ENCODE results near the gene SULF2. TPM values are rescaled to one million over a fixed set of nuclear protein-coding genes. Genes with fewer than 3 reads are reported as not detected.

SULF2 gene
- total and polyA plus RNA-seq, 4 donors, result 78.8 to 350 (median 212) TPM

GRCh38 chr20:47744803-47745202 lies 40.5 kb downstream of the SULF2 start:
- H3K4me1 ChIP-seq (ENCODE audit: control insufficient read depth, insufficient read depth, low read length), result peaks cover 20% of the 10 kb centered on the region
- peaks cover 17% of the 10 kb centered on the region for H3K36me3 ChIP-seq (ENCODE audit: control insufficient read depth, insufficient read depth, low read length)
- H3K9me3 ChIP-seq (ENCODE audit: control insufficient read depth, insufficient read depth, low read length), result no peaks in the 10 kb centered on the region
- WGBS (ENCODE audit: insufficient coverage), result no CpG with 5 or more reads among the region's 4 CpGs
- no peak for DNase-seq (ENCODE audit: low read depth in 4 of 6, low spot score in 6 of 6)
- peaks cover 3% of the 10 kb centered on the region for H3K27me3 ChIP-seq (ENCODE audit: control insufficient read depth, insufficient read depth, low read length)
- H3K27ac ChIP-seq (ENCODE audit: low read depth, low read length), result no peak overlapping the region
- H3K4me3 ChIP-seq (ENCODE audit: low read depth, low read length), result no peak overlapping the region

- WGBS (ENCODE audit: insufficient coverage), result 99% methylated on average over 6 of the region's 7 CpGs
- Histone ChIP-seq H3K27ac (ENCODE audit: low read depth, low read length) (no peak overlapping the region), H3K9me3 (ENCODE audit: control insufficient read depth, insufficient read depth, low read length) (no peaks in the 10 kb centered on the region), H3K27me3 (ENCODE audit: control insufficient read depth, insufficient read depth, low read length) (peaks cover 3% of the 10 kb centered on the region), H3K36me3 (ENCODE audit: control insufficient read depth, insufficient read depth, low read length) (peaks cover 17% of the 10 kb centered on the region), H3K4me1 (ENCODE audit: control insufficient read depth, insufficient read depth, low read length) (peaks cover 18% of the 10 kb centered on the region), H3K4me3 (ENCODE audit: low read depth, low read length) (no peak overlapping the region)
- DNase-seq (ENCODE audit: low read depth in 4 of 6, low spot score in 6 of 6), result no peak
These were observed 41.6 kb downstream of the SULF2 start for GRCh38 chr20:47743671-47744070.

GRCh38 chr20:47741669-47742608 lies 43.3 kb downstream of the SULF2 start:
- peak in 2 of 6 donors; percentile 49 to 81 for DNase-seq (ENCODE audit: low read depth in 4 of 6, low spot score in 6 of 6)
- Histone ChIP-seq H3K27me3 (ENCODE audit: control insufficient read depth, insufficient read depth, low read length) (peaks cover 3% of the 10 kb centered on the region), H3K4me1 (ENCODE audit: control insufficient read depth, insufficient read depth, low read length) (peaks cover 18% of the 10 kb centered on the region), H3K36me3 (ENCODE audit: control insufficient read depth, insufficient read depth, low read length) (peaks cover 8% of the 10 kb centered on the region), H3K4me3 (ENCODE audit: low read depth, low read length) (no peak overlapping the region), H3K9me3 (ENCODE audit: control insufficient read depth, insufficient read depth, low read length) (no peaks in the 10 kb centered on the region), H3K27ac (ENCODE audit: low read depth, low read length) (peak overlapping the region; percentile 29)
- WGBS (ENCODE audit: insufficient coverage), result 35% methylated on average over 19 of the region's 22 CpGs

GRCh38 chr20:47740862-47741184 lies 44.5 kb downstream of the SULF2 start:
- no peak for DNase-seq (ENCODE audit: low read depth in 4 of 6, low spot score in 6 of 6)
- H3K27ac ChIP-seq (ENCODE audit: low read depth, low read length), result no peak overlapping the region
- H3K9me3 ChIP-seq (ENCODE audit: control insufficient read depth, insufficient read depth, low read length), result no peaks in the 10 kb centered on the region
- 53% methylated on average over 11 of the region's 11 CpGs for WGBS (ENCODE audit: insufficient coverage)
- H3K36me3 ChIP-seq (ENCODE audit: control insufficient read depth, insufficient read depth, low read length), result peaks cover 14% of the 10 kb centered on the region
- H3K4me1 ChIP-seq (ENCODE audit: control insufficient read depth, insufficient read depth, low read length), result peaks cover 18% of the 10 kb centered on the region
- H3K27me3 ChIP-seq (ENCODE audit: control insufficient read depth, insufficient read depth, low read length), result peaks cover 3% of the 10 kb centered on the region
- no peak overlapping the region for H3K4me3 ChIP-seq (ENCODE audit: low read depth, low read length)

GRCh38 chr20:47740121-47740861 lies 45.0 kb downstream of the SULF2 start:
- 70% methylated on average over 6 of the region's 10 CpGs for WGBS (ENCODE audit: insufficient coverage)
- Histone ChIP-seq H3K27ac (ENCODE audit: low read depth, low read length) (no peak overlapping the region), H3K27me3 (ENCODE audit: control insufficient read depth, insufficient read depth, low read length) (peaks cover 3% of the 10 kb centered on the region), H3K36me3 (ENCODE audit: control insufficient read depth, insufficient read depth, low read length) (peaks cover 19% of the 10 kb centered on the region), H3K4me3 (ENCODE audit: low read depth, low read length) (no peak overlapping the region), H3K9me3 (ENCODE audit: control insufficient read depth, insufficient read depth, low read length) (no peaks in the 10 kb centered on the region), H3K4me1 (ENCODE audit: control insufficient read depth, insufficient read depth, low read length) (peaks cover 18% of the 10 kb centered on the region)
- DNase-seq (ENCODE audit: low read depth in 4 of 6, low spot score in 6 of 6), result no peak

- WGBS (ENCODE audit: insufficient coverage), result 96% methylated on average over 8 of the region's 9 CpGs
- no peak for DNase-seq (ENCODE audit: low read depth in 4 of 6, low spot score in 6 of 6)
These were observed 47.4 kb downstream of the SULF2 start for GRCh38 chr20:47737923-47738322.

GRCh38 chr20:47736570-47737152 lies 48.6 kb downstream of the SULF2 start:
- no peaks in the 10 kb centered on the region for H3K9me3 ChIP-seq (ENCODE audit: control insufficient read depth, insufficient read depth, low read length)
- no peak for DNase-seq (ENCODE audit: low read depth in 4 of 6, low spot score in 6 of 6)
- H3K27me3 ChIP-seq (ENCODE audit: control insufficient read depth, insufficient read depth, low read length), result peaks cover 3% of the 10 kb centered on the region
- no peak overlapping the region for H3K27ac ChIP-seq (ENCODE audit: low read depth, low read length)
- H3K4me3 ChIP-seq (ENCODE audit: low read depth, low read length), result no peak overlapping the region
- WGBS (ENCODE audit: insufficient coverage), result 96% methylated on average over 26 of the region's 26 CpGs
- H3K36me3 ChIP-seq (ENCODE audit: control insufficient read depth, insufficient read depth, low read length), result peaks cover 15% of the 10 kb centered on the region
- peaks cover 10% of the 10 kb centered on the region for H3K4me1 ChIP-seq (ENCODE audit: control insufficient read depth, insufficient read depth, low read length)

More at GRCh38 chr20:47737923-47738322, 47.4 kb downstream of the SULF2 start:
- H3K27me3 ChIP-seq (ENCODE audit: control insufficient read depth, insufficient read depth, low read length), result peaks cover 3% of the 10 kb centered on the region
- H3K9me3 ChIP-seq (ENCODE audit: control insufficient read depth, insufficient read depth, low read length), result no peaks in the 10 kb centered on the region
- H3K36me3 ChIP-seq (ENCODE audit: control insufficient read depth, insufficient read depth, low read length), result peaks cover 17% of the 10 kb centered on the region
- H3K27ac ChIP-seq (ENCODE audit: low read depth, low read length), result no peak overlapping the region
- H3K4me1 ChIP-seq (ENCODE audit: control insufficient read depth, insufficient read depth, low read length), result peaks cover 18% of the 10 kb centered on the region
- no peak overlapping the region for H3K4me3 ChIP-seq (ENCODE audit: low read depth, low read length)

GRCh38 chr20:47735412-47736400 lies 49.6 kb downstream of the SULF2 start:
- H3K4me1 ChIP-seq (ENCODE audit: control insufficient read depth, insufficient read depth, low read length), result peaks cover 1% of the 10 kb centered on the region
- H3K27ac ChIP-seq (ENCODE audit: low read depth, low read length), result no peak overlapping the region
- no peak for DNase-seq (ENCODE audit: low read depth in 4 of 6, low spot score in 6 of 6)
- H3K9me3 ChIP-seq (ENCODE audit: control insufficient read depth, insufficient read depth, low read length), result no peaks in the 10 kb centered on the region
- H3K27me3 ChIP-seq (ENCODE audit: control insufficient read depth, insufficient read depth, low read length), result peaks cover 3% of the 10 kb centered on the region
- H3K36me3 ChIP-seq (ENCODE audit: control insufficient read depth, insufficient read depth, low read length), result peaks cover 19% of the 10 kb centered on the region
- no peak overlapping the region for H3K4me3 ChIP-seq (ENCODE audit: low read depth, low read length)
- 79% methylated on average over 10 of the region's 17 CpGs for WGBS (ENCODE audit: insufficient coverage)

GRCh38 chr20:47734870-47735269 lies 50.4 kb downstream of the SULF2 start:
- no peak overlapping the region for H3K4me3 ChIP-seq (ENCODE audit: low read depth, low read length)
- no peaks in the 10 kb centered on the region for H3K9me3 ChIP-seq (ENCODE audit: control insufficient read depth, insufficient read depth, low read length)
- peaks cover 3% of the 10 kb centered on the region for H3K4me1 ChIP-seq (ENCODE audit: control insufficient read depth, insufficient read depth, low read length)
- no CpG with 5 or more reads among the region's 2 CpGs for WGBS (ENCODE audit: insufficient coverage)
- H3K27ac ChIP-seq (ENCODE audit: low read depth, low read length), result no peak overlapping the region
- DNase-seq (ENCODE audit: low read depth in 4 of 6, low spot score in 6 of 6), result no peak
- H3K36me3 ChIP-seq (ENCODE audit: control insufficient read depth, insufficient read depth, low read length), result peaks cover 19% of the 10 kb centered on the region
- H3K27me3 ChIP-seq (ENCODE audit: control insufficient read depth, insufficient read depth, low read length), result no peaks in the 10 kb centered on the region

Data from spinal cord (tissue), 10 donors.